Upper lobe of right lung (tissue), 1 donor: ENCODE results near the gene SLC4A1. TPM values are rescaled to one million over a fixed set of nuclear protein-coding genes. Genes with fewer than 3 reads are reported as not detected.

Source experiments
- ATAC-seq: fragments of 200-7000 bp; cut with Tn5 transposase; one replicate; pipeline ENCODE4 v1.9.1; 2020; ENCODE audit warnings: mild to moderate bottlenecking, moderate library complexity
- DNase-seq: peaks from one replicate; pipeline ENCODE4 v3.0.0-alpha.2; 2020
- H3K27ac ChIP-seq: fragments of 200-600 bp; one replicate; pipeline ENCODE4 v1.8.0; 2022
- H3K27me3 ChIP-seq: fragments of 200-600 bp; one replicate; pipeline ENCODE4 v1.8.0; 2022; ENCODE audit warnings: mild to moderate bottlenecking
- H3K36me3 ChIP-seq: fragments of 200-600 bp; one replicate; pipeline ENCODE4 v1.8.0; 2022
- H3K4me1 ChIP-seq: fragments of 200-600 bp; one replicate; pipeline ENCODE4 v1.8.0; 2022
- H3K4me3 ChIP-seq: fragments of 200-600 bp; one replicate; pipeline ENCODE4 v1.8.0; 2022; ENCODE audit warnings: mild to moderate bottlenecking
- H3K9me3 ChIP-seq: fragments of 200-600 bp; one replicate; pipeline ENCODE4 v1.8.0; 2022
- intact Hi-C: fragments of 100-400 bp; cut with DNase I; formaldehyde crosslinking; loops from one replicate; pipeline ENCODE4 v1.11.0; 2022
- total RNA-seq: library from RNA; stranded (reverse); fragmentation: NEBNext Ultra II Directional; extraction: Animal tissue kit (Norgen Biotek cat#: 25700); gene quantifications from one replicate; pipeline ENCODE4 v1.2.1, GENCODE V29; 2021
- TF ChIP-seq, protein P1 (sequence below): fragments of 200-600 bp; IDR thresholded peaks from one replicate; pipeline ENCODE4 v1.8.0; 2022; ENCODE audit warnings: antibody characterized with exemption
- donor health status: DM: no; HTN: yes; CAD: no; lungs with severe emphysema.

SLC4A1 gene
- total RNA-seq, 1 donor from 2014 or later = 0.43 TPM

DNA sequence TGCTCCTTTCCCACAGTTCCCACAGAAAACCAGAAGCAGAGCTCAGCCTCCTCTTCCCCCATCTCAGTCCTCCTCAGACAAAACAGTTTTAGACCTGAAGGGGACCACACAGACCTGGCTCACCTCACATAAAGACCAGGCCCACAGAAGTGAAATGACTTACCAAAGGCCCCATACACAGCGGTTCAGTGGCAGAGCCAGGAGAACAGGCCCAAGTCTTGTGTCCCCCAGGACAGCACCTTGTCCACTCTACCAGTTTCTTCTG is 53.8 kb downstream of the SLC4A1 start:
- peaks cover 52% of the 10 kb centered on the region for H3K36me3 ChIP-seq
- DNase-seq = no peak
- TF ChIP-seq, protein P1, sequence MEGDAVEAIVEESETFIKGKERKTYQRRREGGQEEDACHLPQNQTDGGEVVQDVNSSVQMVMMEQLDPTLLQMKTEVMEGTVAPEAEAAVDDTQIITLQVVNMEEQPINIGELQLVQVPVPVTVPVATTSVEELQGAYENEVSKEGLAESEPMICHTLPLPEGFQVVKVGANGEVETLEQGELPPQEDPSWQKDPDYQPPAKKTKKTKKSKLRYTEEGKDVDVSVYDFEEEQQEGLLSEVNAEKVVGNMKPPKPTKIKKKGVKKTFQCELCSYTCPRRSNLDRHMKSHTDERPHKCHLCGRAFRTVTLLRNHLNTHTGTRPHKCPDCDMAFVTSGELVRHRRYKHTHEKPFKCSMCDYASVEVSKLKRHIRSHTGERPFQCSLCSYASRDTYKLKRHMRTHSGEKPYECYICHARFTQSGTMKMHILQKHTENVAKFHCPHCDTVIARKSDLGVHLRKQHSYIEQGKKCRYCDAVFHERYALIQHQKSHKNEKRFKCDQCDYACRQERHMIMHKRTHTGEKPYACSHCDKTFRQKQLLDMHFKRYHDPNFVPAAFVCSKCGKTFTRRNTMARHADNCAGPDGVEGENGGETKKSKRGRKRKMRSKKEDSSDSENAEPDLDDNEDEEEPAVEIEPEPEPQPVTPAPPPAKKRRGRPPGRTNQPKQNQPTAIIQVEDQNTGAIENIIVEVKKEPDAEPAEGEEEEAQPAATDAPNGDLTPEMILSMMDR = no peak
- no peak overlapping the region for H3K27ac ChIP-seq
- H3K9me3 ChIP-seq = no peaks in the 10 kb centered on the region
- intact Hi-C loops = no loop called here
- no peak for ATAC-seq
- H3K27me3 ChIP-seq = no peaks in the 10 kb centered on the region
- peaks cover 30% of the 10 kb centered on the region for H3K4me1 ChIP-seq
- no peak overlapping the region for H3K4me3 ChIP-seq

DNA sequence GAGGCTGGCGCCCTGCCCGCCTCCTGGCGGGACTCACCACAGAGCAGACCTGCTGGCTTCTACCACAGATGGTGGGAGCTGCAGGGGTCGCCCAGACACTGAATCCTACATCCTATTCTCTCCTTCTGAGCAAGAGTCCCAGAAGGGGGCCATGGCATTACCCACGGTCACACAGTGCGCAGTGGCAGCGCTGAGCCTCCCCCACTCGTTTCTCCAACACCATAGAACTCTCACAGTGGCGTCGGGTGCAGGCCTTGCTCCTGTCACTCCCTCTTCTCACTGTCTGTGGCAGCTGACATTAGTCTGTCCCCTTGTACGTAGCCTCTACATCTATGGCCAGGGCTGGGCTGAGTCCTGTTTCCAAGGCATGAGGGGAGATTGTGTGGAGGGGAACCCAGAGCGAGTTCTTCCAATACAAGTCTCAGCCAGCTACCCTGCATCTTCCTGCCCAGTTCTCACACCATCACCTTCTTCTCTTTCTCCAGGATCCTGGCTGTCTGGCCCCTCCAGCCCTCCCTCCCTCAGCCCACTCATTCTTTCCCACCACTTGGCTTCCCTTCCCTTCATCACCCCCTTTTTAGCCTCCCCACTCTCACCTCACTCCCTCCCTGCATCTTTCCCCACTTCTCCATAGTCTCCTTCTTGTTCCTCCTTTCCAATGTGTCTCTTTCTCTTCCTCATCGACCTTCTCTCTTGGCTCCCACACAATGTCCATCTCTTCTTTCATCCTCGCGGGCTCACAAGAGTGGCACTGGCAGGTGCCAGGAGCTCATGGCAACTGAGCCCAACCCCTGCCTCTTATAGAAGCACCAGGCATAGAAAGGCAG is 54.3 kb downstream of the SLC4A1 start:
- DNase-seq (no peak), ATAC-seq (no peak)
- H3K27me3 ChIP-seq = no peaks in the 10 kb centered on the region
- no peak overlapping the region for H3K27ac ChIP-seq
- peaks cover 30% of the 10 kb centered on the region for H3K4me1 ChIP-seq
- no peak overlapping the region for H3K4me3 ChIP-seq
- intact Hi-C loops = no loop called here
- peaks cover 57% of the 10 kb centered on the region for H3K36me3 ChIP-seq
- H3K9me3 ChIP-seq = no peaks in the 10 kb centered on the region
- TF ChIP-seq, protein P1 = no peak

DNA sequence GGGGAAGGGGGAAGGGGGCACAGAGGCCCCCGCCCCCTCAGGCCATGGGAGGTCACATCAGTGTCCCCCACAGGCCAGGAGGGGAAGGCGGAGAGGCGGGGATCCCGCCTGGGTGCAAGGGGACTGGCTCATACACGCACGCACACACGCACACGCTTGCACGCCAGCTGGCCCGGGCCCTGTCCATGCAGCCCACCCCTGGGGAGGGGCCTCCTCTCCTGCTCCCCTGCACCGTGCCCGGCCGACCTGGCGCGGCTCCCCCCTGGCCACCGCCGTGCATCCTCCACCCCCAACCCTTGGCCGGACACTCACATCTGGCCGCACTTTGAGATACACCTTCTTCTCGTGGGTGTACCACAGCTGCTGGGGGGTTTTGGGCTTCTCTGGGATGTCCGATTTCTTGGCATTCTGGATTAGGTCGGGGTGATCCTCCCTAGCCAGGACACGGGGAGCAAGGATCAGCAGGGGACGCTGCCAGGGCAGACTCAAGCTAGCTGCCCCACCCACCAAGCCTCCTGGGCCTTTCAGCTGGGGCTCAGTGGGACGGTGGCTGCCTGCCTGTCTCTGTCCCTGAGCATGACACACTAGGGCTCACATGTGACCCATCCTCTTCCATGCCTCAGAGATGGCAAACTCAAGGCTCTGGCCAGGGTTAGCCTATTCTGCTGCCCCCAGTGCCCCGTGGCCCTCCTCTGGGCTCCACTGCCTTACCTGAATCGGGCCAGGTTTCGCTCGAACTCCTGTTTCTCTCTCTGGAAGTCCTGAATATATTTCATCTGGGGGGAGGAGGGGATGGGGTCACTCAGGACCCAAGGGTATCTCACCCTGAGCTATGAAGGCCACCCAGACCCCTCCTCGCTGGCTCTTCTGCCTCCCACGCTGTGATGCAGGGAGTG is 55.2 kb downstream of the SLC4A1 start:
- intact Hi-C loops = no loop called here
- Histone ChIP-seq H3K27me3 (no peaks in the 10 kb centered on the region), H3K4me1 (peaks cover 25% of the 10 kb centered on the region), H3K9me3 (no peaks in the 10 kb centered on the region), H3K4me3 (no peak overlapping the region), H3K36me3 (peaks cover 66% of the 10 kb centered on the region), H3K27ac (no peak overlapping the region)
- TF ChIP-seq, protein P1 = no peak
- no peak for ATAC-seq
- no peak for DNase-seq

DNA sequence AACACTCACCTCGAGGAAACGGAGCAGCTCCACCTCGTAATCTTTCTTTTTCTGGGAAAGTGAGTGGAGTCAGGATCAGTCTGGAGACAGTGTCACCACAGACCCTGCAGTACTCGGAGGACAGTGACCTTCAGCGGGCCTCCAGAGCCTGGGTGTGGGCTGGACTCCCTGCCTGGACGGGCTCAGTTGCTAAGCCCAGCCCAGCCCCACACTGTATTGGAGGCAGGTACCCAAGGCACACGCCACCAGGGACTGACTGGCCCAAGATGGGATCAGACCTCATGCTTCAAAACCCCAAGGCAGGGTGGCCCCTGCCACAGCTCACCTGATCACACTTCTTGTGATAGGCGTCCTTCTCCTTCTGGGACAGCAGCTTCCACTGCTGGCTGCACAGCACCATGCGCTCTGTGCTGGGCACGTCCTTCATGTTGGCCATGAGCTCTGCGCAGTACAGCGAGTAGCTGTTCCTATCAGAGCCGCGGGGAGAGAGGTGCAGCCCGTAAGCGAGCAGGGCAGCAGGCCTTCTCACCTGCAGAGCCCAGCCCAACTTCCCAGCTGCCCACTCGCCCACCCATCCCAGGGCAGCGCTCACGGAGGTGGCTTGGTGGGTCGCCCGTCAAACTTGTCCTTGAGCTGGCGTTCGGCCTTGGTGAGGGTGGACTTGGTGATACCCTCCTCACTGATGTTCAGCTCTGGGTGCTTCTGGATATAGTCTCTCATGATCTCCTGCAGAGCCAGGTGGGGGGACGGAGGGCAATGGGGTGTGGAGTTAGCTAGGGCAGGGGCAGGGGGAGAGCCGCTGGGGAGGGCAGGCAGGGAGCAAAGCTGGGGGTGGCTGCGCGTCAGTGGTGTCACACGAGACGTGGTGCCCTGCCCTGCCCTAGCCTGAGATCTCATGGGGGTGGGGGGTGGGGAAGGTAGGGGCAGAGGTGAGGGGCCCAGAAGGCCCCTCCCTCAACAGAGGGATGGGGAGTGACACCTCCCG is 56.4 kb downstream of the SLC4A1 start:
- intact Hi-C loops = no loop called here
- no peak for DNase-seq
- Histone ChIP-seq H3K4me1 (peaks cover 14% of the 10 kb centered on the region), H3K27me3 (no peaks in the 10 kb centered on the region), H3K4me3 (no peak overlapping the region), H3K36me3 (peaks cover 71% of the 10 kb centered on the region), H3K9me3 (no peaks in the 10 kb centered on the region), H3K27ac (no peak overlapping the region)
- no peak for ATAC-seq
- TF ChIP-seq, protein P1 = no peak
